Epidermal melanocyte (primary cell): ENCODE data around the gene SORBS1.
"Not testable (repeated sequence)": the region's sequence is repeated elsewhere in the genome, so short reads cannot be mapped to it uniquely, and the experiment has no call there.

ENCODE experiments used
- DNase-seq: peaks from one replicate; pipeline ENCODE4 v3.0.0; 2011; ENCODE audit warnings: low spot score; ENCODE audit not compliant: insufficient read length

SORBS1 gene

DNA sequence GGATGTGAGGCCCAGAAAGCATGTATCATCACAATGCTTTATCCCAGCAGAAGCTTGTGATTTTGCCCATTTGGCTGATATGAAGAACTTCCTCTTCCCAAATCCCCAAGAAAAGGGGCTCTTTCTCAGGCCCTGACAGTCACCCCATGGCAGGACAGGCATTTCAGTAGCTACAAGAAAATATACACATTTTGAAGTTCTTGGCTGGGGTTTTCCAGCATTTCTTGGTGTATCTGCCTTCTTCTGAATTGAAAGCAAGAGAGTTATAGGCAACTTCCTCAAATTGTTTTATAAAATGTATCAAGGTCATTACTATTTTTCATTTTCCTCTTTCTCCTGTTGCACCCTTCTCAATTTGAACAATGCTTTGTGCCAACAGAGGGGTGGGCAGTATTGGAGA, 207.1 kb downstream of the SORBS1 start:
- DNase-seq: no peak

DNA sequence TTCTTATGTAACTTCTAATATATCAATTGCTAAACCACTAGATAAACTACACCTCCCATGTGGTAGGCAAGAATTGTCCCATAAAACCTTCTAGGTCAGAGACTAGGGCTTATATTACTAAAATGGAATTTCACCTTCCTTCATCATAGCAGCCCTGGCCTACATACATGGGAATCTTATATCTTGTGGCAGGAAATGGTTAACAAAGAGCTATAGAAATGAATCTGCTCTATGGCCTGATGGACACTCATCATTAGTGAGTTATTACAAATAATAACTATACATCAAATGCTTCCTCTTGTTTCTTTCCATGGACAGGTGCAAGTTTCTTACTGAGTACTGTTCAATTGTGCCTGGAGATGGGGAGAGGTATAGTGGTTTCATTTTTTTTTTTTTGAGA, 208.0 kb downstream of the SORBS1 start:
- no peak for DNase-seq

DNA sequence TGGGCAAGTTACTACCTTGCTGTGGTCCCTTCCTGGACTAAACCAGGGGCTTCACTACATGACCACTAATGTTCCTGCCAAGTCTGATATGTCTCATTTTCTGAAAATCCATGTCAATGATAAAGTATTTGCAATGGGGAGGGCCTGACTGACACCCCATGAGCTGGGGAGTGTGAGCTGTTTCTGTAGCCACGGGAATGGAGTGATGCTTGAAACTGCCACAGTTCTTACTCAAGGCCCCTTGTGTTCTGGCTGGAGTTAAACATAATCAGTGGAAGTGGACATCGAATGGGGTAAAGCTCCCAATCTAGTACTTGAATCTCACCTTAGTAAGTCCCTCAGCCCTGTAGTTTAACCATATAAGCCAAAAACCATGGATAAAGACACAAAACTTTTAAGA, 208.5 kb downstream of the SORBS1 start:
- DNase-seq: no peak

DNA sequence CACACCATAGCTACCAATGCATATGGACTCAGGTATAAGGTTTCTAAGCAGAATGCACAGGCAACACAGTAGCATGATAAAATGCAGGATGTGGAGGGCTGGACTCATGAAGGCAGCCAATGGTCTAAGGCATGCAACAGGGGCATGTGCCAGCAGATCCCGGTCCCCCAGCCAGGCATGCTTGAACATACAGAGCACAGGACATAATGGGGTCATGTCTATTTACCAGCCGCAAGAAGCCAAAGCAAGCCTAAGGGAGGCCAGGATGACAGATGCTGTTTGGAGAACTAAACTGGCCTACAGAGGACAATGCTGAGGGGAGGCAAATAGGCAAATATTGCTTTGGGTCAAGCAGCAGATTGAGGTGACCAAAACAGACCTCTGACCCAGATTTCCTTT, 210.3 kb downstream of the SORBS1 start:
- no peak for DNase-seq

DNA sequence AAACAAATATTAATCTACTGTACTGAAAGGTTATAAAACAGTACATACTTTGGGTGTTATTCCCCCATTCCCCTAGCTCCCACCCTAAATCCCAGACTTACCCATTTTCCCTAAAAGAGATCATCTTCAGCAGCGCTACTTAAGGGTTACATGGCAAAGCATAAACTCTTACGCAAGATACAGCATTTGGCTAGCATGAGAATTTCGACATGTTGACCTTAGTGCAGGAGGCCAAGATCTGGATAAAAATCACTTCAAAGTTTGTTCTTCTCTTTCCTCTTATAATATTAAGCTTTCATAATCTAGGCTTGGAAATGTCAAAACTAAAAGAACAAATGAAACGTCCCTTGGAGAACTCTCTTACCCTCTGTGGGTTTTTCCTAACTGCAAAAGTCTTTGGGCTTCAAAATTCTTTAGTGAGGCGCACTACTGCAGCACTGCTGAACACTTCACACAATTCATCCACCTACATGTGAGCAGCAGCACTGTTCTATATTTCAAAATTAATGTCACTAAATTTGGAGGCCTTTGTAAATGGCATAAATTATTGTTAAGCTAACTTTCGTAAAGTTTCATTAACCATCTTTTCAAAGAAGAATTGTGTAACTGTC, 210.8 kb downstream of the SORBS1 start:
- no peak for DNase-seq

DNA sequence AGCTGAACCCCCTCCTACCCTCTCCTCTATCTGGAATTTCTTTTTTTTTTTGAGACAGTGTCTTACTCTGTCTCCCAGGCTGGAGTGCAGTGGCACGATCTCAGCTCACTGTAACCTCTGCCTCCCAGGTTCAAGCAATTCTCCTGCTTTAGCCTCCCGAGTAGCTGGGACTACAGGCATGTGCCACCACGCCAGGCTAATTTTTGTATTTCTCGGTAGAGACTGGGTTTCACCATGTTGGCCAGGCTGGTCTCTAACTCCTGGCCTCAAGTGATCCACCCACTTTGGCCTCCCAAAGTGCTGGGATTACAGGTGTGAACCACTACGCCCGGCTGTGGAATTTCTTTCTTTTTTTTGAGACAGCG, 213.8 kb downstream of the SORBS1 start:
- DNase-seq: not testable (repeated sequence)

DNA sequence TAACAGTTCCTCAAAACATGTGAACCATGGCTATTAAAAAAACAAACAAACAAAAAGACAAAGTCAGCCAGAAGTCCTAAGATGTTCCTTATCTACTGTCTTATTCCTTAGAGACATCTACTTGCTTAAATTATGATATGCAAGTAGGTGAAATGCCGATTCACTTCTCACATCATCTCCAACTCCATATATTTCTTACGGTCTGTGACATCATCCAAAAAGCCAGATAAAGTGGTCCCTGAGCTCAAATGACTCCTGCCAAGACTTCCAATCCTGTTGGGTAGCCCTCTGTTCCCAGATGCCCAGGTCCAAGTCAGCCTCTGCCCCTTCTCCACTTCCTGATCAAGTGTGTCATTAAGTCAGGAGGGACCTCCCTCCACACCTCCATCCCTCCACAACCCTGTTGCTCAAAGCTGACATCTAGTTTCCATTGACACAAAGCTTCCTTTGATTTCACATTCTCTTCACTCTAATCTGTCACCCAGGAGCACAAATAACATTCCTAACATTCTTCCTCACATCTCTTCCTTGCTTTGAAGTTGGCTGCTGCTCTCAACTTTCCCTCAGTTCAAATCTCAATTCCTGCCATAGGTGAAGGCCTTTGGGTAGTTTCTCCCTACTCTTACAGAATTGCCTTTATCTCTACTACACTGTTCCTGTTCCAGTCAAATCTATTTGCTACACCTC, 214.3 kb downstream of the SORBS1 start:
- DNase-seq: no peak

DNA sequence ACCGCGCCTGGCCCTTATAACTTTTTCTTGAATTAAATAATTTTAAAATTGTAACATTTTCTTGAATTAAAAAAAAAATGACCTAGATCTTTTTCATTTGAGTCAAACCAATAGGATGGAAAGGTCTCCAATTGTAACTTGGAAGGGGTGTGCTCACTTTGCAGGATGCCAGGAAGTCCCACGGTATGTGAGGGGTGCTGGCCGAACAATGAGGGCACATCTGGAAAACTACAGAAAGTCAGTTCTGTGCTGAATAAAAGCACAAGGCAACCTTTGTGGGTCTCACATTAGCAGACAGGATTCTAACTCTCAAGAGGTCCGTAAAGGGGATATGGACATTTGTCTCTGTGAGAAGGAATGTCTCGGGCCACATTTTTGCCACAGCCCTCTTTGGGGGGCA, 217.6 kb downstream of the SORBS1 start:
- DNase-seq: no peak

DNA sequence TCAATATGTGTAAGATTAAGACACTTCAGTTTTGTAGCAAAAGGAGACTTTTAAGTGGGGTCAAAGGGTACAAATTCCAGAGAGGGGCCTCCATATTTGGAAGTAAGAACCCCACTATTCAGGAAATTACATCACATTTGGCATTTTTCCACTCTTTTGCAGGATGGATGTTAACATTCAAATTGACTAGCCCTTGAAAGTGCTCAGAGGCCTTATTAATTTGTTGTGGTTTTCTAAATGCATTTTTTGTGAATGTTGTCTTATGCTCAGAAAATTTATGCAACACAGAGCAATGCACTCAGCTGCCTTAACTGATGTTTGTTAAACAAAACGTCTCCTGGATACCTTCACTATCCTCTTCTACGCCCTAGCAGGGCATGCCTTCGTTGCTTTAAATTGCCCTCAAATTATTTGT, 219.4 kb downstream of the SORBS1 start:
- DNase-seq: no peak

DNA sequence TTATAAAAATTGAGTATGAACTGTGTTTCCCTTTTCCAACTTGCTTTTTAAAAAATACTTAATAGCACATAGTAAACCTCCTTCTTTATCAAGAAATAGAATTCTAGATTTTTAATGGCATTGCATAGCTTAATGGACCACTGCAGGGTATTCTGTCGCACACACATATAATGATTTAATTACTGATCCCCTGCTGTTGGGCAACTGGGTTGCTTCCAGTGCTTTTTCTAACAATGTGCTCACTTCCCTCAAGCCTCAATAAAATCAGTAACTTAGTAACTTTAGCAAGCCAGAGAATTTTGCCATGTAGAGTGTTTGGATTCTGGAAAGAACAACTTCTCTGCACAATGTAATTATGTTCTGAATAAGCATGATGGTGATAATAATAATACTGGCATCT, 221.3 kb downstream of the SORBS1 start:
- DNase-seq: no peak

DNA sequence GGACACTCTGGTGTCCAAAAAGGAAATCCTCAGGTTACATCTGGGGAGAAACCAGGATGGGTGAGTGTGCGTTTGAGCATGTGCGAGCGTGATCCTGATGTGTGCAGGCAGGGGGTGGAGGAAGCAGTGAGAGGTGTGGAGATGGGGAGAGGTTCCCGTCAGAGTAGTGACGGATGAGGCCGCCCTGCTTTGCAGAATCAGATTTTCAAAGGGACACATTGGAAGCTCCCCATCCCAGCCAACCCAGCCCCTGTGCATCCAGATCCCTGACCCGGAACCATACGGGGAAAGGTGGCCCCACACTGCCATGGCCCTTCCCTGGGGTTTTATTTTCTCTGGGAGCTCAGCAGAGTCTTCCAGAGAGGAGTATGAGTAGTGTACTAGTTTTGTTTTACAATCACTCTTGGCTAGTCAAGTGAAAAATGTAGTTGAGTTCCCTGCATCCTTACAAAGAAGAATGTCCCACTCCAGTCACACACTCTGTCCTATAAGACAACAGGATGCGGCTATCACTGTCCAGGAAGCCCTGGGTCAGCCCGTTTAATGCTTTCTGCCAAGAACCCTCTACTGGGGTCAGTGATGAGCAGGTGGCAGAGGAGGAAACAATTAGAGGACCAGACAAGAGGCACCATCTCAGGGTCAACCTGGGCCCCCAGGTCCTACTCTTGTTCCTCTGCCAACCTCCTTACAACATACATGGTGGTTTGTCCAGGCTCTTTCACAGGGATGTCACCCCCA, 223.6 kb downstream of the SORBS1 start:
- no peak for DNase-seq

DNA sequence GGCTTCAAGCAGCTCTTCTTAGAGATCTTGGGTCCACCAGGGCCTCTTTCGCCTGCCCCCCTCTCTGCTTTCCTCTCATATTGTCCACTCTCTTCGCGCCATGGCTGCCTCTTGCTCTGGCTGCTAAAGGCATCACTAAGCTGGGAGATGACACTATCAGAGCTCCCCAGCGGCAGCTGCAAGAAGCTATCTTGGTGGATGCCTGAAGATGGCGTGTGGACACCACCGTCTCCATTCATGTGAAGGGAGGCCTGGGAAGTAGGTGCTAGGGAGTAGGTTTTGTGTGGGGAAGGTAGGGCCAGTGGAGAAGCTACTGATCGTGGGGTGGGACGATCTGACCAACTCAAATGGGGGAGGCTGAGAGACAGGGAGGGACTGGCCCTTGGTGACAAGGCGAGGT, 224.5 kb downstream of the SORBS1 start:
- no peak for DNase-seq

DNA sequence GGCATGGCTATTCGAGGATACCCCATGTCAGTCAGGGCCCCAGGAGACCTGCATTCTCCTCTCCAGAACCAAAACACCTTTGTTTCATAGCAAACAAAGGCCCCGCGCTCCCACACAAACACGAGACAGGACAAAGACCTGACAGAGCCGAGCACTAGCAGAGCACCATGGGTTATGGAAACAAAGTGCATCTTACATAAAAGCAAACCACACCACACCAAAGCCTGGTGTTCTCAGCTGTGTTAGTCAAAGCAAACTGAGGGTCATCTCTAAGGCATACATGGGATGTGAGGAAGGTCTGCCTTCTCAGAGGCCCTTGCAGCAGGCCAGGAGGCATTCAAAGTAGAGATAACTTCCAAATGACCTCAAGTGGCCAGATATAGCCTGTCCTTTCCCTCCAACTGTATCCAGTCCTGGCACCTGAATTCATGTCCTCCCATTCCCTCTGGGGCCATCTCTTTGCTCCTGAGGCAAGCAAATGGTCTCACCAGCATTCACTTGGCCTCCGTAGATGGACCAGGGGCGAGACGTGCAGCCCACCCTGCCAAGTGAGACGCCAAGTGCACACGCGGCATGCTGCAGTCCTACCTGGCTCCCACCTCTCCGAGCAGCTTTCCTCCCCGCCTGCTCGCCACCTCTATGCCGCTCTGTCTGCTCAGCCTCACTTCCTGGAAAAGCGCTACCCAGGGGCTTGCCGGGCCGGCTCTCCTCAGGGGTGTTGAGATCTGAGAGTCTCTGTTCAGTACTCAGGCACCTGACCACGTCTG, 225.1 kb downstream of the SORBS1 start:
- DNase-seq: no peak

DNA sequence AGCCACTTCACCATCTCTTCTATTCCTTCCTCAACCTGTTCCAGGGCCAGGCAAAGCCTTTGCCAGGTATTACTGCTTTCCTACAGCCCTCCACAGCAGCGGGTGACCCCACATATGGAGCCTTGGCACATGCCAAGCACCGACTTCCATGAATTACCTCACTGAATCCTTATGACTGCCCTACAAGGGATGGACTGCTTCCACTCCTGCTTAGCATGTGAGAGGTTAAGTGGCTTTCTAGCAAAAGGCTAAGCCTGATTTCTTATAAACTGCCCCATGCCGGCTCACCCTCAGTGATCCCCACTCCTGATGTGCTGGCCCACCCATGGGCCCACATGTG, 226.4 kb downstream of the SORBS1 start:
- DNase-seq: no peak

DNA sequence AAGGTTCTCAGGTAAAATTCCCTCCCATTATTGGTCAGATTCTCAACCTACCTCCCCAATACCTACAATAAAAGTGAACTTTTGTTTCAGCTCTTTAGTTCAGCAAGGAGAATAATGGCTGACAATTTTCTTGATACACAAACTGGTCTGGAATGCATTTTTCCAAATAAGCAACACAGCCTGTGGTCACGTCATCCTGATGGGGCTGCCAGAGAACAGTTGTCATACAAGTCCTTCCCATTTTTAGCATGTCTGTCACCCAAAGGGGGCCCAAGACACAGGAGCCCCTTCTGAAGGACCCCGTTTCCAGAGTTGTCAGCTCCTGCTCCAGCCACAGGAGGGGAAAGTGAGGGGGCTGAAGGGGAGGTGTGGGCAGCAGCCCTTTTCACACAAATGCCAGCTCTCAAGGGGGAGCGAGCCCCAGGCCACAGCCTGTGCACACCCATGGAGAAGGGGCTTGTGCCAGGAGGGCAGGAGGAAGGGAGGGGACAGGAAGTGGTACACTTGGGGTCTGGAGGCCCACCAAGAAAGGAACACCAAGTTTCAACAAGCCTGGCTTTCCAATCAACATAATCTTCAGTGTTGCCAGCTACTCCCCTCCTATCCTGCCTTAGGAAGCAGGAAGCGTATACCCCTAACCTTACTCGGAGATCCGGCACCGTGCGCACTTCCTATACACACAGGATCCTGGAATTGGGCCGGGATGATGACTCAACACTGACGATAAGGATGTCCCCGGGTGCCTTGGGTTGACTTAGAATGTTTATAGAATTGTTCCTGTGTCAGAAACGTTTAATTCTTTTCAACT, 227.0 kb downstream of the SORBS1 start:
- DNase-seq: no peak

DNA sequence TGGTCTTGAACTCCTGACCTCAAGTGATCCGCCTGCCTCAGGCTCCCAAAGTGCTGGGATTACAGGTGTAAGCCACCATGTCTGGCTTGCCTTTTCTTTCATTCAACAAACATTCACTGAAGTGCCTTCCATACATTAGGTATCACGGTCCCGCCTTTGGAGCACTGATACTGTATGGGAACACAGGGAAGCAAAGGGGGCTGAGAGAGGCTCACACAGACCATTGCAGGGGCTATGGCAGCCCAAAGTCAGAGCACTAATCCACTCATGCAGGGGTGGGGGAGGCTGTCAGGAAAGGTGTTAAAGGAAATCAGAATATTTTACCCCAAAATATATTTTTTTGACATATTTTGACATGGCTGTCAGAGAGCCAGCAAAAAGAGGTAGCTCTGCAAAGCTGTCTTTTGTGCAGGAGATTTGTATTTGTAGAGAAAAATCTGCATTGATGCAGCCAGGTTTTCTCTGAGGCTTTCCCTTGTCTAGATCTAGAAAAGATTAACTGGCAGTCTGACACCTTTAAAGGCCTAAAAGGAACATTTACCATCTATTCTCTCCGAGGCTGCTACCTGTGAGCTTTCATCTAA, 228.4 kb downstream of the SORBS1 start:
- no peak for DNase-seq

DNA sequence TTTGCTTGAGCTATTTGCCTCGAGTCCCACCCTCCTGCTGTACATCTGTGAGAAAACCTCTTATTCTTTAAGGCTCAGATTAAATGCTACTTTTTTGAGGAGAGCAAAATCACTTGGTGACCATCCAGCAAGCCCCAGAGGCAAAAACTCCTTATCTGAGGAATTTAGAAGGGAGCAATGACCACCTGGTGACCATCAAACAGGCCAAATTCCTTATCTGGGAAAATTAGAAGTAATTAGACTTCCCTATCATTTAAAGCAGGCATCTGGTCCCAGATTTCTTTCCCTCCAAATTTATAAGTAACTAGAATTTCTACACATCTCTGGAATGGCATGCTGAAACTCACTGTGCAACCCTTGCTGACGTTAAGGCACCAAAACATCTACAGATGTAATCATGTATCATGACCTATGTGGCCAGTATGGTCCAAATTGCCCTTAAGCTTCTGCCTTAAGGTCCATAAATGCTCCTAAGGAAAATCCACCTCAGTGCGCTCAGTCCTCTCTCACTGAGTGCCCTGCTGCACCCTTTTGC, 229.5 kb downstream of the SORBS1 start:
- DNase-seq: no peak

DNA sequence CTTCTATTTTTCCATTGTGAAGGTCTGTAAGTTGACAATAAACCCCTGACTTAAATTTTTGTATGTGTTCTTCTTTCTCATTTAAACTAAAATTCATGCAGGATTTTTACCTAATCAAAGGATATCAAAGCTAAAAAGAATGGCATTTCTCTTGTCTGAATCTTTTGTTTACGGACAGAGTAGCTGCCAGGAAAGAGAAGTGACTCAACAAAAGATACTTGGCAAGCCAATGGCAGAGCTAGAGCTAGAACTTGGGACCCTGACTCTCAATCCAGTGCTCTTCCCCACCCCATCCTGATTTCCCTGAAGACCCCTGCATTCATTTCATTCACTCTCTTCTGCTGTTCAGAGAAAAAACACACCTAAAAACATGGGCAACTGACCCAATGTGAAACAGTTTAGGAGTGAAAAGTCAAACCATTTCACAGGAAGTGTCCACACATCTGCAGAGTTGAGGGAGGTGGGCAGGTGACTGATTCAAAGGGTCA, 230.2 kb downstream of the SORBS1 start:
- DNase-seq: no peak

DNA sequence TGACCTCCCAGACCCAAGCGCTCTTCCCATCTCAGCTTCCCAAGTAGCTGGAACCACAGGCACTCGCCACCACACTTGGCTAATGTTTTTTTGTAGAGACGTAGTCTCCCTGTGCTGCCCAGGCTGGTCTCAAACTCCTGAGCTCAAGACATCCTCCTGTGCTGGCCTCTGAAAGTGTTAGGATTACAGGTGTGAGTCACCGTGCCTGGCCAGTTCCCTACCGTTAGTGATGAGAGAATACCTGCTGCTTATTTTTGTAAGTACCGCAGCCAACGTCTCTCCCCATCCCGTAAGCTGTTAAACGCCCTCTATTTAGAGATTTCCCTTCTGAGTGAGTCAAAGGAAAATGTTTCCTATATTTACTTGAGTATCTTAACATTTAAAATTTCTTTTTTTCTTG, 231.9 kb downstream of the SORBS1 start:
- no peak for DNase-seq

DNA sequence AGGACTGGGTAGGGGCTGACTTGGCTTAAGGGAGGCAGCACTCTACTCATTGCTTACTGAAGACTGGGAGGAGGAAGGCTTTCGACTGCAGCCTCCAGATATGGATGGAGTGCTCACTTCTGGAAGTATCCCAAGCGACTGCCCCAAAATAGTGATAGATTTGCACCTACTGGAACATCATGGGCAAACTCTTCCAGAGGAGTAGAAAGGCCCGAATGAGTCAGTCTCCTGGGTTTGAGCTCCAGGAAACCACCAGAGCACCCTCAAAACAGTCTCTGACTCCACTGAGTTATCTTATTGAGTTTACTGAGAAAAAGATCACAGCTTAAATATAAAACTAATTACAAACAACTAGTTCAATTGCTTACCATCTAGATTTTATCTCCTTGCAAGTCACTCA, 233.2 kb downstream of the SORBS1 start:
- DNase-seq: no peak

DNA sequence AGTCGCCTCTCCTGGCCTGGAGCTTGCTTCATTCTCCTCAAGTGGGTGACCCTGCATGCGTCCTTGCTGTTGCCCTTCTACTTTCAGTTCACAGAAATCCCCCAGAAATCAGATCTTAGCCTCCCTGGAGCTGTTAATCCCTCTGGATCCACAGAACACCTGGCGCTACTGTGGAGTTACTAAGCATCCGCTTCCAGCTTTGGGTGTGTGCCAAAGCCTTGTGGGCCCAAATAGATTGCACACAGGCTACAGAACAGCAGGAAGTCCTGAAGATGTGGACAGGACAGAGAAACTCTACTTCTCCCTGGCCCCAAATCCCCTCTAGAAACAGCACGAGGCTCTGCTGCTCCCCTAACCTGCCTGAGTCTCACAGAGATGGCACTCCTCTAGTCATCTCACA, 233.8 kb downstream of the SORBS1 start:
- no peak for DNase-seq
